H1 (cell line): ENCODE measurements around the gene ARL6IP6. TPM values are rescaled to one million over a fixed set of nuclear protein-coding genes. Genes with fewer than 3 reads are reported as not detected.

Experiments
- KDM5A ChIP-seq: fragments of 200-600 bp; IDR thresholded peaks from 2 replicates; pipeline ENCODE4 v1.7.1; 2012; ENCODE audit warnings: mild to moderate bottlenecking, low read length, inconsistent platforms, mixed read lengths
- RBBP5 ChIP-seq: IDR thresholded peaks from 2 replicates; pipeline ENCODE4 v1.7.1; 2012; ENCODE audit warnings: low read depth, mild to moderate bottlenecking, inconsistent platforms, low read length, moderate library complexity, borderline replicate concordance
- RXRA ChIP-seq: IDR thresholded peaks from 2 replicates; pipeline ENCODE4 v1.6.1; 2011; ENCODE audit warnings: low read depth, mild to moderate bottlenecking, low read length, moderate library complexity; ENCODE audit not compliant: insufficient read depth
- SAP30 ChIP-seq: fragments of 300-600 bp; sonication (generic); IDR thresholded peaks from 2 replicates; pipeline ENCODE4 v1.7.1; 2012; ENCODE audit warnings: low read length, moderate library complexity, mild to moderate bottlenecking, inconsistent platforms; ENCODE audit not compliant: insufficient read depth, insufficient replicate concordance
- SIRT6 ChIP-seq: IDR thresholded peaks from one replicate; pipeline ENCODE4 v1.7.1; 2012; ENCODE audit warnings: low read length, inconsistent platforms
- polyA plus RNA-seq, 7 experiments: library from polyadenylated mRNA; depleted of rRNA in 3 of 7; stranded (reverse) in 5 of 7; unstranded in 2 of 7; fragments of >200 nt in 5 of 7; fragments of 200-250 nt in 2 of 7; gene quantifications; 1 replicate in 5 of 7; 2 replicates in 1 of 7; 4 replicates in 1 of 7; pipeline versions ENCODE4 v1.2.1 to v1.2.3, GENCODE V29; 2011 to 2013; ENCODE audit warnings: missing spikeins in 2 of 7, mixed read lengths in 2 of 7
- total RNA-seq: library from RNA; stranded (reverse); fragmentation: NEBNext Ultra II Directional; extraction: Animal tissue kit (Norgen Biotek cat#: 25700); gene quantifications from 2 replicates; pipeline ENCODE4 v1.2.1, GENCODE V29; 2021

The ARL6IP6 gene
- total and polyA plus RNA-seq, 2 of the 8 experiments (the other 6 are each of a cell fraction or from before 2014, with no cell fraction given), result 47.3 to 92.9 TPM

- TF ChIP-seq SIRT6, result no peak
- no peak for TF ChIP-seq SAP30
- TF ChIP-seq RXRA, result no peak
- TF ChIP-seq RBBP5, result no peak
- TF ChIP-seq KDM5A, result no peak
These were observed 72.5 kb downstream of the ARL6IP6 start (continued) for GRCh38 chr2:152790883-152791282.
